Activated CD4-positive, alpha-beta T cell treated with anti-CD3 and anti-CD28 coated beads, Interleukin-2, amount 50 U/mL, for 24 hours (primary cell): Measurements from ENCODE around the gene EIF3K.
A peak's percentile ranks its signal among the peaks of the same experiment; 100 is the strongest.

Source experiments
- DNase-seq, 2 donors: peaks; one replicate each; pipeline ENCODE4 v3.0.0-alpha.2; 2020; ENCODE audit warnings: low read depth in 1 of 2, low spot score in 1 of 2

EIF3K gene

GRCh38 chr19:38665950-38666662 lies 47.1 kb downstream of the EIF3K start:
- DNase-seq = no peak

- no peak for DNase-seq
Observed at GRCh38 chr19:38666663-38667511, 47.9 kb downstream of the EIF3K start.

- no peak for DNase-seq
Observed at GRCh38 chr19:38667661-38668171, 48.7 kb downstream of the EIF3K start.

GRCh38 chr19:38669552-38669951 lies 50.6 kb downstream of the EIF3K start:
- DNase-seq = no peak

GRCh38 chr19:38670921-38671398 lies 52.0 kb downstream of the EIF3K start:
- no peak for DNase-seq

- no peak for DNase-seq
Observed at GRCh38 chr19:38671654-38672053, 52.7 kb downstream of the EIF3K start.

- no peak for DNase-seq
Observed at GRCh38 chr19:38673030-38673429, 54.0 kb downstream of the EIF3K start.

GRCh38 chr19:38674388-38675171 lies 55.6 kb downstream of the EIF3K start:
- no peak for DNase-seq

- DNase-seq = no peak
Observed at GRCh38 chr19:38675611-38676010, 56.6 kb downstream of the EIF3K start.

- DNase-seq = no peak
Observed at GRCh38 chr19:38676023-38676877, 57.3 kb downstream of the EIF3K start.

GRCh38 chr19:38676878-38677646 lies 58.1 kb downstream of the EIF3K start:
- DNase-seq = no peak

- DNase-seq = no peak
Observed at GRCh38 chr19:38678217-38678890, 59.4 kb downstream of the EIF3K start.

GRCh38 chr19:38678891-38679494 lies 60.0 kb downstream of the EIF3K start:
- DNase-seq = no peak

GRCh38 chr19:38679839-38680238 lies 60.9 kb downstream of the EIF3K start:
- DNase-seq = no peak

- DNase-seq = no peak
Observed at GRCh38 chr19:38682195-38682867, 63.3 kb downstream of the EIF3K start.

- DNase-seq = no peak
Observed at GRCh38 chr19:38682872-38683392, 63.9 kb downstream of the EIF3K start.

- DNase-seq = peak in 1 of 2 donors; percentile 36
Observed at GRCh38 chr19:38683393-38684077, 64.5 kb downstream of the EIF3K start.
